ENCODE data around the gene PKP3. TPM values are rescaled to one million over a fixed set of nuclear protein-coding genes. Genes with fewer than 3 reads are reported as not detected.

The PKP3 gene
- total and polyA plus RNA-seq, 2 donors, result 7.7 to 26.5 TPM

DNA sequence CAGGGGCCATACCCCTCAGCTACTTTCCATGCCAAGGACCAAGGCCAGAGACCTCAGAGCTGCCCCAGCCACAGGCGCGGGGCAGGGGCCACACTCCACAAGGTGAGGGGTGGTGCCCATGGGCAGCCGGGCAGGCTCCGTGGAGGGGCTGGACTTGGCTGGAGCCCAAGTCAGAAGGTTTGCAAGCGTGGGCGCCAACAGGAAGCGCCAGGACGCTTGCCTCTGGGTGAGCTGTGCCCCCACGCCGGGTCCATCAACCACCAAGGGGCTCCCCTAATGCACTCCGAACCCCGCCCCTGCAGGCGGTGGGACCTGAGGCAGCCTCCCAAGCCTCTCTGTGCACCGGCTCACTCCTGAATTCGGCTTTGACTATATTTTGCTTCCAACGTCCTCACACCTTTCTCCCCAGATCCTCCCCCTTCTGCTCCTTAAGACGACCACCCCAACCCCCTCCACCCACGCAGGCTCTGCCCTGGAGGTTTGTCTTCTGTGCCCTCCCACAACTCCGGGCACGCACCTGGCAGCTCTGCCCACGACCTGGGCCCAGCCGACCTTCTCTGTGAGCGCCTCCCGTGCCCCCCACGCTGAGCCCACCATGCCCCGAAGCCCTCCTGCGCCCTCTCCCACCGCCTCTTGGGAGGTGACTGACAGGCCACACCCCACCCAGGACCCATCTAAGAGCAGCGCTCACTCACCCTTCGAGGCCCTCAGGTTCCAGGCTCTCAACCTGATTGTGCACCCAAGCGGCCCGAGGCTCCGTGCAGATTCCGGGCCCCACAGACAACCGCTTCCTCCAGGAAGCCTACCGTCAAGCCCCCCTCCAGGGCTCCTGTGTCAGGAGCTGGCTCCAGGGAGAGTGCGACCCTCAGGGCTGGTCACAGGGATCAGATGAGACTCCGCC lies 2.6 kb upstream of the PKP3 start:
- H3K4me1 ChIP-seq (ENCODE audit: control insufficient read depth in 2 of 2, insufficient read depth in 2 of 2, low read length in 2 of 2), result no peaks in the 10 kb centered on the region
- peaks cover 2 to 7% of the 10 kb centered on the region in 2 donors for H3K9me3 ChIP-seq (ENCODE audit: control insufficient read depth in 2 of 2, insufficient read depth in 1 of 2, low read length in 1 of 2)
- no peak overlapping the region for H3K27ac ChIP-seq (ENCODE audit: low read depth in 1 of 2, low read length in 1 of 2)
- H3K36me3 ChIP-seq (ENCODE audit: control insufficient read depth in 2 of 2, insufficient read depth in 2 of 2, low read length in 1 of 2), result no peaks in the 10 kb centered on the region
- no peak for DNase-seq (ENCODE audit: low read depth in 6 of 9, low spot score in 9 of 9)
- peaks cover 6 to 14% of the 10 kb centered on the region in 2 donors for H3K27me3 ChIP-seq (ENCODE audit: control insufficient read depth in 2 of 2, insufficient read depth in 1 of 2, low read length in 1 of 2)
- H3K4me3 ChIP-seq (ENCODE audit: low read length in 2 of 2), result no peak overlapping the region
- WGBS, result 82% methylated on average over 38 of the region's 38 CpGs

GRCh38 chr11:392102-392777 lies 1.8 kb upstream of the PKP3 start:
- DNase-seq (ENCODE audit: low read depth in 6 of 9, low spot score in 9 of 9), result no peak
- H3K27me3 ChIP-seq (ENCODE audit: control insufficient read depth in 2 of 2, insufficient read depth in 1 of 2, low read length in 1 of 2), result peaks cover 14 to 23% of the 10 kb centered on the region in 2 donors
- no peaks in the 10 kb centered on the region for H3K36me3 ChIP-seq (ENCODE audit: control insufficient read depth in 2 of 2, insufficient read depth in 2 of 2, low read length in 1 of 2)
- no peak overlapping the region for H3K4me3 ChIP-seq (ENCODE audit: low read length in 2 of 2)
- 98% methylated on average over 36 of the region's 36 CpGs for WGBS
- H3K4me1 ChIP-seq (ENCODE audit: control insufficient read depth in 2 of 2, insufficient read depth in 2 of 2, low read length in 2 of 2), result peaks cover 0 to 6% of the 10 kb centered on the region in 2 donors
- H3K9me3 ChIP-seq (ENCODE audit: control insufficient read depth in 2 of 2, insufficient read depth in 1 of 2, low read length in 1 of 2), result peaks cover 2 to 6% of the 10 kb centered on the region in 2 donors
- H3K27ac ChIP-seq (ENCODE audit: low read depth in 1 of 2, low read length in 1 of 2), result no peak overlapping the region

- WGBS, result 91% methylated on average over 17 of the region's 17 CpGs
- Histone ChIP-seq H3K27ac (ENCODE audit: low read depth in 1 of 2, low read length in 1 of 2) (peak overlapping the region; percentile 11 to 68), H3K4me1 (ENCODE audit: control insufficient read depth in 2 of 2, insufficient read depth in 2 of 2, low read length in 2 of 2) (peaks cover 0 to 6% of the 10 kb centered on the region in 2 donors), H3K4me3 (ENCODE audit: low read length in 2 of 2) (no peak overlapping the region), H3K27me3 (ENCODE audit: control insufficient read depth in 2 of 2, insufficient read depth in 1 of 2, low read length in 1 of 2) (peaks cover 19 to 26% of the 10 kb centered on the region in 2 donors), H3K36me3 (ENCODE audit: control insufficient read depth in 2 of 2, insufficient read depth in 2 of 2, low read length in 1 of 2) (no peaks in the 10 kb centered on the region), H3K9me3 (ENCODE audit: control insufficient read depth in 2 of 2, insufficient read depth in 1 of 2, low read length in 1 of 2) (peaks cover 2 to 11% of the 10 kb centered on the region in 2 donors)
- no peak for DNase-seq (ENCODE audit: low read depth in 6 of 9, low spot score in 9 of 9)
These were observed 583 bp upstream of the PKP3 start for GRCh38 chr11:393219-394033.

- Histone ChIP-seq H3K4me1 (ENCODE audit: control insufficient read depth in 2 of 2, insufficient read depth in 2 of 2, low read length in 2 of 2) (peaks cover 0 to 6% of the 10 kb centered on the region in 2 donors), H3K36me3 (ENCODE audit: control insufficient read depth in 2 of 2, insufficient read depth in 2 of 2, low read length in 1 of 2) (peaks cover 0 to 5% of the 10 kb centered on the region in 2 donors), H3K4me3 (ENCODE audit: low read length in 2 of 2) (no peak overlapping the region), H3K27me3 (ENCODE audit: control insufficient read depth in 2 of 2, insufficient read depth in 1 of 2, low read length in 1 of 2) (peaks cover 28 to 37% of the 10 kb centered on the region in 2 donors), H3K27ac (ENCODE audit: low read depth in 1 of 2, low read length in 1 of 2) (no peak overlapping the region), H3K9me3 (ENCODE audit: control insufficient read depth in 2 of 2, insufficient read depth in 1 of 2, low read length in 1 of 2) (peaks cover 7 to 18% of the 10 kb centered on the region in 2 donors)
- 93% methylated on average over 25 of the region's 25 CpGs for WGBS
- no peak for DNase-seq (ENCODE audit: low read depth in 6 of 9, low spot score in 9 of 9)
These were observed 1.0 kb downstream of the PKP3 start for GRCh38 chr11:394858-395655.

DNA sequence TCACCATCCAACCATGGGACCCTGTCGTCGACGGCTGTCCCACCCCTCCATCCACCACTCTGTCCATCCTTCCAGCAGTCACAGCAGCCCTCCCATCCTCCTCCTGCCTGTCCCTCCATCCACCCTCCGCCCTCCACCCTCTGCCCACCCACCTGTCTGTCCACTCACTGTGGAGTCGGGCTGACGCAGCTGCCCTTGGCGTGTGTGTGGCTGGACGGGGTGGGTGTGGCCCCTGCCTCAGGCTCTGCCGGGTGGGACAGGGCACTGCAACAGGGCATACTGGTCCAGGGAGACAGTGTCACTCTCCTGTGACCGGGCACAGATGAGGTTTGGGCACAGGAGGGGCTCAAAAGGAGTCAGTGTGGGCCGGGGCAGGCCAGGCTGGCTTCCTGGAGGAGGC lies 1.9 kb downstream of the PKP3 start:
- no peak for DNase-seq (ENCODE audit: low read depth in 6 of 9, low spot score in 9 of 9)
- H3K4me1 ChIP-seq (ENCODE audit: control insufficient read depth in 2 of 2, insufficient read depth in 2 of 2, low read length in 2 of 2), result peaks cover 0 to 6% of the 10 kb centered on the region in 2 donors
- peaks cover 0 to 5% of the 10 kb centered on the region in 2 donors for H3K36me3 ChIP-seq (ENCODE audit: control insufficient read depth in 2 of 2, insufficient read depth in 2 of 2, low read length in 1 of 2)
- no peak overlapping the region for H3K4me3 ChIP-seq (ENCODE audit: low read length in 2 of 2)
- peaks cover 8 to 22% of the 10 kb centered on the region in 2 donors for H3K9me3 ChIP-seq (ENCODE audit: control insufficient read depth in 2 of 2, insufficient read depth in 1 of 2, low read length in 1 of 2)
- H3K27ac ChIP-seq (ENCODE audit: low read depth in 1 of 2, low read length in 1 of 2), result no peak overlapping the region
- WGBS, result 92% methylated on average over 11 of the region's 11 CpGs
- H3K27me3 ChIP-seq (ENCODE audit: control insufficient read depth in 2 of 2, insufficient read depth in 1 of 2, low read length in 1 of 2), result peaks cover 32 to 39% of the 10 kb centered on the region in 2 donors

GRCh38 chr11:396511-396947 lies 2.5 kb downstream of the PKP3 start:
- Histone ChIP-seq H3K4me1 (ENCODE audit: control insufficient read depth in 2 of 2, insufficient read depth in 2 of 2, low read length in 2 of 2) (peaks cover 0 to 6% of the 10 kb centered on the region in 2 donors), H3K27ac (ENCODE audit: low read depth in 1 of 2, low read length in 1 of 2) (no peak overlapping the region), H3K36me3 (ENCODE audit: control insufficient read depth in 2 of 2, insufficient read depth in 2 of 2, low read length in 1 of 2) (peaks cover 0 to 5% of the 10 kb centered on the region in 2 donors), H3K4me3 (ENCODE audit: low read length in 2 of 2) (peak overlapping the region in 1 of 2 donors; percentile 5), H3K9me3 (ENCODE audit: control insufficient read depth in 2 of 2, insufficient read depth in 1 of 2, low read length in 1 of 2) (peaks cover 8 to 22% of the 10 kb centered on the region in 2 donors), H3K27me3 (ENCODE audit: control insufficient read depth in 2 of 2, insufficient read depth in 1 of 2, low read length in 1 of 2) (peaks cover 32 to 39% of the 10 kb centered on the region in 2 donors)
- WGBS, result 35% methylated on average over 23 of the region's 23 CpGs
- DNase-seq (ENCODE audit: low read depth in 6 of 9, low spot score in 9 of 9), result no peak

DNA sequence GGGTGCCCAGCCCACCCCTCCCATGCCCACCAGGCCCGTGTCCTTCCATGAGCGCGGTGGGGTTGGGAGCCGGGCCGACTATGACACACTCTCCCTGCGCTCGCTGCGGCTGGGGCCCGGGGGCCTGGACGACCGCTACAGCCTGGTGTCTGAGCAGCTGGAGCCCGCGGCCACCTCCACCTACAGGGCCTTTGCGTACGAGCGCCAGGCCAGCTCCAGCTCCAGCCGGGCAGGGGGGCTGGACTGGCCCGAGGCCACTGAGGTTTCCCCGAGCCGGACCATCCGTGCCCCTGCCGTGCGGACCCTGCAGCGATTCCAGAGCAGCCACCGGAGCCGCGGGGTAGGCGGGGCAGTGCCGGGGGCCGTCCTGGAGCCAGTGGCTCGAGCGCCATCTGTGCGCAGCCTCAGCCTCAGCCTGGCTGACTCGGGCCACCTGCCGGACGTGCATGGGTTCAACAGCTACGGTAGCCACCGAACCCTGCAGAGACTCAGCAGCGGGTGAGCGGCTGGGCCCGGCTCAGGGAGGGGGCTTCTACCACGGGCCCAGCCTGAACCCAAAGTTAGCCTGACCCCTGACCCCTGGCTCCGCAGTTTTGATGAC lies 3.0 kb downstream of the PKP3 start:
- 23% methylated on average over 43 of the region's 43 CpGs for WGBS
- Histone ChIP-seq H3K9me3 (ENCODE audit: control insufficient read depth in 2 of 2, insufficient read depth in 1 of 2, low read length in 1 of 2) (peaks cover 8 to 22% of the 10 kb centered on the region in 2 donors), H3K4me3 (ENCODE audit: low read length in 2 of 2) (peak overlapping the region in 1 of 2 donors; percentile 5), H3K27ac (ENCODE audit: low read depth in 1 of 2, low read length in 1 of 2) (no peak overlapping the region), H3K27me3 (ENCODE audit: control insufficient read depth in 2 of 2, insufficient read depth in 1 of 2, low read length in 1 of 2) (peaks cover 32 to 39% of the 10 kb centered on the region in 2 donors), H3K36me3 (ENCODE audit: control insufficient read depth in 2 of 2, insufficient read depth in 2 of 2, low read length in 1 of 2) (peaks cover 0 to 5% of the 10 kb centered on the region in 2 donors), H3K4me1 (ENCODE audit: control insufficient read depth in 2 of 2, insufficient read depth in 2 of 2, low read length in 2 of 2) (peaks cover 0 to 6% of the 10 kb centered on the region in 2 donors)
- no peak for DNase-seq (ENCODE audit: low read depth in 6 of 9, low spot score in 9 of 9)

GRCh38 chr11:398826-399225 lies 4.8 kb downstream of the PKP3 start:
- Histone ChIP-seq H3K36me3 (ENCODE audit: control insufficient read depth in 2 of 2, insufficient read depth in 2 of 2, low read length in 1 of 2) (peaks cover 0 to 5% of the 10 kb centered on the region in 2 donors), H3K27ac (ENCODE audit: low read depth in 1 of 2, low read length in 1 of 2) (no peak overlapping the region), H3K9me3 (ENCODE audit: control insufficient read depth in 2 of 2, insufficient read depth in 1 of 2, low read length in 1 of 2) (peaks cover 8 to 30% of the 10 kb centered on the region in 2 donors), H3K4me3 (ENCODE audit: low read length in 2 of 2) (no peak overlapping the region), H3K27me3 (ENCODE audit: control insufficient read depth in 2 of 2, insufficient read depth in 1 of 2, low read length in 1 of 2) (peaks cover 42 to 49% of the 10 kb centered on the region in 2 donors), H3K4me1 (ENCODE audit: control insufficient read depth in 2 of 2, insufficient read depth in 2 of 2, low read length in 2 of 2) (peaks cover 0 to 6% of the 10 kb centered on the region in 2 donors)
- no peak for DNase-seq (ENCODE audit: low read depth in 6 of 9, low spot score in 9 of 9)
- 93% methylated on average over 20 of the region's 20 CpGs for WGBS
